Nephron (organoid): ENCODE results near the gene KRT76.

Experiments used
- H3K27ac Mint-ChIP-seq, 3 experiments: 2 replicates each; pipeline ENCODE4 v1.8.0; 2020; ENCODE audit warnings: mixed read lengths in 3 of 3, mild to moderate bottlenecking in 2 of 3, moderate library complexity in 1 of 3
- H3K27me3 Mint-ChIP-seq: 2 replicates; pipeline ENCODE4 v1.8.0; 2021; ENCODE audit warnings: low read depth, mild to moderate bottlenecking, moderate library complexity, mixed read lengths
- H3K36me3 Mint-ChIP-seq: 2 replicates; pipeline ENCODE4 v1.8.0; 2020; ENCODE audit warnings: low read depth, mixed read lengths
- H3K4me1 Mint-ChIP-seq: 2 replicates; pipeline ENCODE4 v1.8.0; 2020; ENCODE audit warnings: mixed read lengths
- H3K4me3 Mint-ChIP-seq, 3 experiments: 2 replicates each; pipeline ENCODE4 v1.8.0; 2020; ENCODE audit warnings: mild to moderate bottlenecking in 3 of 3, mixed read lengths in 3 of 3, moderate library complexity in 2 of 3
- H3K9me3 Mint-ChIP-seq: 2 replicates; pipeline ENCODE4 v1.8.0; 2020; ENCODE audit warnings: mixed read lengths
- CTCF ChIP-seq, 3 experiments: fragments of 200-600 bp; sonication (generic); IDR thresholded peaks; one replicate each; pipeline ENCODE4 v1.5.0; 2021; ENCODE audit warnings: antibody characterized with exemption in 3 of 3; ENCODE audit not compliant: unreplicated experiment in 3 of 3

Gene KRT76

GRCh38 chr12:52782502-52782901, 5.4 kb upstream of the KRT76 start:
- Mint-ChIP-seq H3K27ac (no peak overlapping the region), H3K4me1 (no peaks in the 10 kb centered on the region), H3K36me3 (no peaks in the 10 kb centered on the region), H3K4me3 (no peak overlapping the region), H3K9me3 (no peaks in the 10 kb centered on the region), H3K27me3 (peaks cover 40% of the 10 kb centered on the region)
- TF ChIP-seq CTCF (IDR thresholded peaks at IDR 0.05; ENCODE audit: unreplicated experiment in 3 of 3), result no peak

GRCh38 chr12:52781399-52782082, 4.4 kb upstream of the KRT76 start:
- Mint-ChIP-seq H3K4me3 (no peak overlapping the region), H3K27me3 (peaks cover 40% of the 10 kb centered on the region), H3K27ac (no peak overlapping the region), H3K4me1 (no peaks in the 10 kb centered on the region), H3K9me3 (no peaks in the 10 kb centered on the region), H3K36me3 (no peaks in the 10 kb centered on the region)
- TF ChIP-seq CTCF (IDR thresholded peaks at IDR 0.05; ENCODE audit: unreplicated experiment in 3 of 3), result no peak

- H3K27ac Mint-ChIP-seq, result no peak overlapping the region
- no peak overlapping the region for H3K4me3 Mint-ChIP-seq
- H3K4me1 Mint-ChIP-seq, result no peaks in the 10 kb centered on the region
- no peaks in the 10 kb centered on the region for H3K9me3 Mint-ChIP-seq
- no peak for TF ChIP-seq CTCF (IDR thresholded peaks at IDR 0.05; ENCODE audit: unreplicated experiment in 3 of 3)
- H3K36me3 Mint-ChIP-seq, result no peaks in the 10 kb centered on the region
- H3K27me3 Mint-ChIP-seq, result peaks cover 38% of the 10 kb centered on the region
Observed at GRCh38 chr12:52779914-52780313, 2.8 kb upstream of the KRT76 start.

GRCh38 chr12:52778833-52779232, 1.7 kb upstream of the KRT76 start:
- Mint-ChIP-seq H3K4me1 (no peaks in the 10 kb centered on the region), H3K4me3 (no peak overlapping the region), H3K27ac (no peak overlapping the region), H3K9me3 (no peaks in the 10 kb centered on the region), H3K27me3 (peaks cover 33% of the 10 kb centered on the region), H3K36me3 (no peaks in the 10 kb centered on the region)
- no peak for TF ChIP-seq CTCF (IDR thresholded peaks at IDR 0.05; ENCODE audit: unreplicated experiment in 3 of 3)

- Mint-ChIP-seq H3K27me3 (peaks cover 37% of the 10 kb centered on the region), H3K4me1 (no peaks in the 10 kb centered on the region), H3K36me3 (no peaks in the 10 kb centered on the region), H3K4me3 (no peak overlapping the region), H3K9me3 (no peaks in the 10 kb centered on the region), H3K27ac (no peak overlapping the region)
- TF ChIP-seq CTCF (IDR thresholded peaks at IDR 0.05; ENCODE audit: unreplicated experiment in 3 of 3), result no peak
Observed at GRCh38 chr12:52777566-52777965, 421 bp upstream of the KRT76 start.

- no peak overlapping the region for H3K27ac Mint-ChIP-seq
Observed at GRCh38 chr12:52776435-52776834, 710 bp downstream of the KRT76 start.

More at GRCh38 chr12:52776435-52776834, 710 bp downstream of the KRT76 start:
- no peak for TF ChIP-seq CTCF (IDR thresholded peaks at IDR 0.05; ENCODE audit: unreplicated experiment in 3 of 3)
- Mint-ChIP-seq H3K4me1 (no peaks in the 10 kb centered on the region), H3K4me3 (no peak overlapping the region), H3K9me3 (no peaks in the 10 kb centered on the region), H3K36me3 (no peaks in the 10 kb centered on the region), H3K27me3 (peaks cover 35% of the 10 kb centered on the region)
